IMR-90 (cell line): ENCODE measurements around the gene G3BP1. TPM values are rescaled to one million over a fixed set of nuclear protein-coding genes. Genes with fewer than 3 reads are reported as not detected.

Source experiments
- ATAC-seq: fragments of 200-7000 bp; cut with Tn5 transposase; 2 replicates; pipeline ENCODE4 v1.9.1; 2020; ENCODE audit warnings: low read depth, mild to moderate bottlenecking, moderate library complexity
- BruUV-seq: library from RNA; stranded (reverse); fragments of 400-500 nt; replicated peaks from 2 replicates; lab custom pipeline; 2021; lab: Mats Ljungman, UMichigan
- CTCF ChIA-PET: fragments of 300-600 bp; formaldehyde crosslinking; extraction: SDS; loops from one replicate; lab custom pipeline; 2021; ENCODE audit warnings: antibody characterized with exemption; lab: Yijun Ruan, JAX
- POLR2A ChIA-PET: fragments of 300-600 bp; sonication (Branson Sonifier 250); formaldehyde crosslinking; loops from one replicate; lab custom pipeline; 2022; ENCODE audit warnings: antibody characterized with exemption; ENCODE audit not compliant: unreplicated experiment; lab: Charles Lee
- DNase-seq: peaks from one replicate; pipeline ENCODE4 v3.0.0; 2013
- H2AFZ ChIP-seq: replicated peaks from 2 replicates; pipeline ENCODE3; 2013; ENCODE audit warnings: low read length, mild to moderate bottlenecking; ENCODE audit not compliant: poor library complexity
- H2AK5ac ChIP-seq: 2 replicates; pipeline ENCODE4 v1.6.1; 2013; ENCODE audit warnings: low read depth, low read length, inconsistent platforms
- H2AK9ac ChIP-seq: replicated peaks from 2 replicates; pipeline ENCODE3; 2013; ENCODE audit warnings: mild to moderate bottlenecking, low read depth, low read length, moderate library complexity; ENCODE audit not compliant: poor library complexity
- H2BK120ac ChIP-seq: 2 replicates; pipeline ENCODE4 v1.6.1; 2013; ENCODE audit warnings: low read depth, low read length, inconsistent platforms
- H2BK15ac ChIP-seq: 3 replicates; pipeline ENCODE4 v1.6.1; 2013; ENCODE audit warnings: low read depth, low read length, inconsistent platforms
- H2BK20ac ChIP-seq: 2 replicates; pipeline ENCODE4 v1.6.1; 2013; ENCODE audit warnings: low read depth, mild to moderate bottlenecking, inconsistent platforms, low read length, moderate library complexity
- H2BK5ac ChIP-seq: 2 replicates; pipeline ENCODE4 v1.6.1; 2013; ENCODE audit warnings: mild to moderate bottlenecking, low read depth, low read length, inconsistent platforms; ENCODE audit not compliant: poor library complexity, severe bottlenecking
- H3K14ac ChIP-seq: replicated peaks from 2 replicates; pipeline ENCODE4 v1.6.1; 2013; ENCODE audit warnings: low read depth, low read length, inconsistent platforms
- H3K18ac ChIP-seq: 2 replicates; pipeline ENCODE4 v1.6.1; 2013; ENCODE audit warnings: low read depth, low read length, control low read depth
- H3K23ac ChIP-seq: 2 replicates; pipeline ENCODE4 v1.6.1; 2013; ENCODE audit warnings: low read depth, low read length, inconsistent platforms
- H3K27ac ChIP-seq: 2 replicates; pipeline ENCODE4 v1.5.1; 2013; ENCODE audit warnings: mild to moderate bottlenecking, control low read depth, low read length; ENCODE audit not compliant: insufficient read depth
- H3K27me3 ChIP-seq: 2 replicates; pipeline ENCODE4 v1.6.1; 2013; ENCODE audit warnings: low read length; ENCODE audit not compliant: control insufficient read depth, insufficient read depth
- H3K36me3 ChIP-seq: 2 replicates; pipeline ENCODE4 v1.6.1; 2013; ENCODE audit warnings: low read length, mixed read lengths; ENCODE audit not compliant: control insufficient read depth, insufficient read depth
- H3K4ac ChIP-seq: 2 replicates; pipeline ENCODE4 v1.6.1; 2013; ENCODE audit warnings: low read depth, low read length, inconsistent platforms
- H3K4me1 ChIP-seq: 2 replicates; pipeline ENCODE4 v1.6.1; 2013; ENCODE audit warnings: low read length, mixed read lengths; ENCODE audit not compliant: control insufficient read depth, insufficient read depth
- H3K4me2 ChIP-seq: 2 replicates; pipeline ENCODE4 v1.6.1; 2013; ENCODE audit warnings: low read depth, mild to moderate bottlenecking, control low read depth, low read length, moderate library complexity
- H3K4me3 ChIP-seq: 2 replicates; pipeline ENCODE4 v1.5.1; 2013; ENCODE audit warnings: low read depth, mild to moderate bottlenecking, control low read depth, low read length, moderate library complexity; ENCODE audit not compliant: insufficient read depth
- H3K56ac ChIP-seq: 2 replicates; pipeline ENCODE4 v1.6.1; 2013; ENCODE audit warnings: low read length, inconsistent platforms; ENCODE audit not compliant: insufficient read depth; ENCODE audit errors: extremely low read depth
- H3K79me1 ChIP-seq, 2 experiments: 2 replicates each; pipeline ENCODE4 v1.6.1; 2013; ENCODE audit warnings: low read length in 2 of 2, inconsistent platforms in 1 of 2, low read depth in 1 of 2
- H3K9ac ChIP-seq: 2 replicates; pipeline ENCODE4 v1.6.1; 2013; ENCODE audit warnings: low read depth, low read length, control low read depth
- H3K9me1 ChIP-seq: 2 replicates; pipeline ENCODE4 v1.6.1; 2013; ENCODE audit warnings: low read length, inconsistent platforms; ENCODE audit not compliant: insufficient read depth
- H3K9me3 ChIP-seq: 2 replicates; pipeline ENCODE4 v1.6.1; 2013; ENCODE audit warnings: low read length; ENCODE audit not compliant: control insufficient read depth, insufficient read depth
- H4K20me1 ChIP-seq: 2 replicates; pipeline ENCODE4 v1.6.1; 2013; ENCODE audit warnings: low read length, inconsistent platforms; ENCODE audit not compliant: insufficient read depth
- H4K5ac ChIP-seq: 2 replicates; pipeline ENCODE4 v1.6.1; 2013; ENCODE audit warnings: mild to moderate bottlenecking, low read depth, low read length, control low read depth
- H4K8ac ChIP-seq, 2 experiments: 2 replicates each; pipeline ENCODE4 v1.6.1; 2013; ENCODE audit warnings: low read depth in 2 of 2, low read length in 2 of 2, control low read depth in 1 of 2, inconsistent platforms in 1 of 2
- H4K91ac ChIP-seq: 2 replicates; pipeline ENCODE4 v1.6.1; 2013; ENCODE audit warnings: low read depth, low read length, inconsistent platforms; ENCODE audit not compliant: insufficient read depth
- BHLHE40 ChIP-seq: fragments of 150-350 bp; IDR thresholded peaks from 2 replicates; pipeline ENCODE4 v1.6.1; 2016; ENCODE audit warnings: mild to moderate bottlenecking, low read depth, low read length
- CEBPB ChIP-seq: IDR thresholded peaks from 2 replicates; pipeline ENCODE4 v1.6.1; 2012; ENCODE audit warnings: low read depth, low read length, improper control_type of control experiment
- FOS ChIP-seq: fragments of 150-350 bp; IDR thresholded peaks from 2 replicates; pipeline ENCODE4 v1.6.1; 2016; ENCODE audit warnings: low read depth, low read length
- MAFK ChIP-seq: IDR thresholded peaks from 2 replicates; pipeline ENCODE4 v1.6.1; 2012; ENCODE audit warnings: low read depth, low read length, improper control_type of control experiment
- MAZ ChIP-seq: IDR thresholded peaks from 2 replicates; pipeline ENCODE4 v1.6.1; 2012; ENCODE audit warnings: low read depth, mild to moderate bottlenecking, low read length, improper control_type of control experiment, moderate library complexity, borderline replicate concordance
- MXI1 ChIP-seq: IDR thresholded peaks from 2 replicates; pipeline ENCODE4 v1.6.1; 2012; ENCODE audit warnings: low read depth, mild to moderate bottlenecking, low read length, moderate library complexity, borderline replicate concordance
- NFE2L2 ChIP-seq: fragments of 150-350 bp; IDR thresholded peaks from 2 replicates; pipeline ENCODE4 v1.6.1; 2016; ENCODE audit warnings: low read depth, mild to moderate bottlenecking, low read length
- POLR2A ChIP-seq: IDR thresholded peaks from 2 replicates; pipeline ENCODE4 v1.6.1; 2012; ENCODE audit warnings: mild to moderate bottlenecking, low read depth, low read length
- RAD21 ChIP-seq: IDR thresholded peaks from 2 replicates; pipeline ENCODE4 v1.6.1; 2012; ENCODE audit warnings: low read length, improper control_type of control experiment
- RCOR1 ChIP-seq: IDR thresholded peaks from 2 replicates; pipeline ENCODE4 v1.6.1; 2012; ENCODE audit warnings: mild to moderate bottlenecking, low read length, improper control_type of control experiment; ENCODE audit not compliant: insufficient replicate concordance
- RFX5 ChIP-seq: IDR thresholded peaks from 2 replicates; pipeline ENCODE4 v1.8.0; 2012; ENCODE audit warnings: low read depth, mild to moderate bottlenecking, low read length, moderate library complexity
- SMC3 ChIP-seq: fragments of 150-350 bp; IDR thresholded peaks from 2 replicates; pipeline ENCODE4 v1.6.1; 2016; ENCODE audit warnings: low read depth, mild to moderate bottlenecking, antibody characterized with exemption, low read length, moderate library complexity
- WGBS, 2 experiments: methylation state at CpG; one replicate each; pipeline versions ENCODE4 v1.1.5 to v1.1.7; 2013; ENCODE audit warnings: missing lambda C conversion rate in 2 of 2; ENCODE audit not compliant: insufficient read length in 1 of 2; ENCODE audit errors: extremely low coverage in 2 of 2; 5-methylcytosine and 5-hydroxymethylcytosine counted together
- dilution Hi-C: fragments of 300-500 bp; cut with HindIII; formaldehyde crosslinking; loops from one replicate; pipeline ENCODE4 v1.14.3; 2018; ENCODE audit warnings: low sequenced_read_pairs; ENCODE audit not compliant: unreplicated experiment
- in situ Hi-C: fragments of 300-500 bp; cut with MboI; formaldehyde crosslinking; loops from 3 replicates; pipeline ENCODE4 v1.14.3; 2019; ENCODE audit warnings: low sequenced_read_pairs, inconsistent platforms, mixed read lengths
- intact Hi-C: fragments of 100-400 bp; cut with micrococcal nuclease; formaldehyde crosslinking; loops from 2 replicates; pipeline ENCODE4 v1.10.0; 2022
- polyA plus RNA-seq, 3 experiments: library from polyadenylated mRNA; depleted of rRNA; stranded (reverse); fragments of >200 nt; gene quantifications; 2 replicates each; pipeline ENCODE4 v1.2.3, GENCODE V29; 2012; ENCODE audit warnings: low replicate concordance in 1 of 3
- total RNA-seq: library from RNA; depleted of rRNA; stranded (reverse); fragments of >200 nt; gene quantifications from 2 replicates; pipeline ENCODE4 v1.2.3, GENCODE V29; 2012
- TF ChIP-seq, protein P1 (sequence below): fragments of 150-350 bp; IDR thresholded peaks from 2 replicates; pipeline ENCODE4 v1.6.1; 2016; ENCODE audit warnings: low read depth, mild to moderate bottlenecking, low read length, moderate library complexity, borderline replicate concordance
- TF ChIP-seq, protein P2 (sequence below): fragments of 150-350 bp; IDR thresholded peaks from 2 replicates; pipeline ENCODE4 v1.6.1; 2017; ENCODE audit warnings: mild to moderate bottlenecking, antibody characterized with exemption, low read length, low read depth
- TF ChIP-seq, protein P3 (sequence below): conservative IDR thresholded peaks from 2 replicates; pipeline ENCODE4 v1.5.1; 2012; ENCODE audit warnings: mild to moderate bottlenecking, low read depth, low read length, improper control_type of control experiment

The G3BP1 gene
- total and polyA plus RNA-seq, 2 of the 4 experiments (the other 2 are of a cell fraction): 40.2 to 482 TPM

DNA sequence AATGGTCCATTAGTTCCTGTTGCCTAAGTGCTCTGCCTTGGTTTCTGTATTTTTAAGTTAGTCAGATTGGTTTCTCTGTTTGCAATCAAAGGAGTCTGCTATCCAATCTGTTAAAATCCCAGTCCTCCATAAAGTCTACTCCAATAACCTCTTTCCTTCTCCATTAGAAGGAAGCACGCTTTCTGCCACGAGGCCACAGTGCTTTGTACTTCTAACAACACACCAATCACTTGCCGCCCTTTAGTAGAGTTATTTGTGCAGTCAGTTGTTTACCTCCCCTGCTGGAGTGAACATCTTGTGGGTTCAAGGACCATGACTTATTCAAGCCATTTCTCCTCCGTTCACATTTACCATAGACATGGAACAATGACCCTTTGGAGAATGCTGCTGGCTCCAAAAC, 83.9 kb downstream of the G3BP1 start:
- no peak overlapping the region for H3K14ac ChIP-seq
- no peaks in the 10 kb centered on the region for H3K27me3 ChIP-seq
- CTCF ChIA-PET: no interaction called here
- H3K36me3 ChIP-seq: no peaks in the 10 kb centered on the region
- H4K5ac ChIP-seq: no peak overlapping the region
- H3K9me1 ChIP-seq: no peaks in the 10 kb centered on the region
- H3K56ac ChIP-seq: no peak overlapping the region
- DNase-seq: no peak
- no peak overlapping the region for H2BK5ac ChIP-seq
- TF ChIP-seq BHLHE40 (no peak), RCOR1 (no peak), SMC3 (no peak), MAFK (no peak), RFX5 (no peak), POLR2A (no peak), FOS (no peak), MXI1 (no peak), RAD21 (no peak), CEBPB (no peak), NFE2L2 (no peak), MAZ (no peak)
- TF ChIP-seq, protein P1, sequence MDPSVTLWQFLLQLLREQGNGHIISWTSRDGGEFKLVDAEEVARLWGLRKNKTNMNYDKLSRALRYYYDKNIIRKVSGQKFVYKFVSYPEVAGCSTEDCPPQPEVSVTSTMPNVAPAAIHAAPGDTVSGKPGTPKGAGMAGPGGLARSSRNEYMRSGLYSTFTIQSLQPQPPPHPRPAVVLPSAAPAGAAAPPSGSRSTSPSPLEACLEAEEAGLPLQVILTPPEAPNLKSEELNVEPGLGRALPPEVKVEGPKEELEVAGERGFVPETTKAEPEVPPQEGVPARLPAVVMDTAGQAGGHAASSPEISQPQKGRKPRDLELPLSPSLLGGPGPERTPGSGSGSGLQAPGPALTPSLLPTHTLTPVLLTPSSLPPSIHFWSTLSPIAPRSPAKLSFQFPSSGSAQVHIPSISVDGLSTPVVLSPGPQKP: no peak
- TF ChIP-seq, protein P2, sequence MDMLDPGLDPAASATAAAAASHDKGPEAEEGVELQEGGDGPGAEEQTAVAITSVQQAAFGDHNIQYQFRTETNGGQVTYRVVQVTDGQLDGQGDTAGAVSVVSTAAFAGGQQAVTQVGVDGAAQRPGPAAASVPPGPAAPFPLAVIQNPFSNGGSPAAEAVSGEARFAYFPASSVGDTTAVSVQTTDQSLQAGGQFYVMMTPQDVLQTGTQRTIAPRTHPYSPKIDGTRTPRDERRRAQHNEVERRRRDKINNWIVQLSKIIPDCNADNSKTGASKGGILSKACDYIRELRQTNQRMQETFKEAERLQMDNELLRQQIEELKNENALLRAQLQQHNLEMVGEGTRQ: no peak
- TF ChIP-seq, protein P3, sequence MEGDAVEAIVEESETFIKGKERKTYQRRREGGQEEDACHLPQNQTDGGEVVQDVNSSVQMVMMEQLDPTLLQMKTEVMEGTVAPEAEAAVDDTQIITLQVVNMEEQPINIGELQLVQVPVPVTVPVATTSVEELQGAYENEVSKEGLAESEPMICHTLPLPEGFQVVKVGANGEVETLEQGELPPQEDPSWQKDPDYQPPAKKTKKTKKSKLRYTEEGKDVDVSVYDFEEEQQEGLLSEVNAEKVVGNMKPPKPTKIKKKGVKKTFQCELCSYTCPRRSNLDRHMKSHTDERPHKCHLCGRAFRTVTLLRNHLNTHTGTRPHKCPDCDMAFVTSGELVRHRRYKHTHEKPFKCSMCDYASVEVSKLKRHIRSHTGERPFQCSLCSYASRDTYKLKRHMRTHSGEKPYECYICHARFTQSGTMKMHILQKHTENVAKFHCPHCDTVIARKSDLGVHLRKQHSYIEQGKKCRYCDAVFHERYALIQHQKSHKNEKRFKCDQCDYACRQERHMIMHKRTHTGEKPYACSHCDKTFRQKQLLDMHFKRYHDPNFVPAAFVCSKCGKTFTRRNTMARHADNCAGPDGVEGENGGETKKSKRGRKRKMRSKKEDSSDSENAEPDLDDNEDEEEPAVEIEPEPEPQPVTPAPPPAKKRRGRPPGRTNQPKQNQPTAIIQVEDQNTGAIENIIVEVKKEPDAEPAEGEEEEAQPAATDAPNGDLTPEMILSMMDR: no peak
- no peak overlapping the region for H3K4me2 ChIP-seq
- H3K9me3 ChIP-seq: no peaks in the 10 kb centered on the region
- in situ Hi-C loops (no loop called here), intact Hi-C loops (no loop called here), dilution Hi-C loops (no loop called here)
- no peak overlapping the region for H3K4me3 ChIP-seq
- no CpG with 5 or more reads among the region's 4 CpGs for WGBS, 2 experiments
- no peak overlapping the region for H2AK5ac ChIP-seq
- no TSS peak for BruUV-seq
- H3K18ac ChIP-seq: no peak overlapping the region
- H2AFZ ChIP-seq: no peak overlapping the region
- no peak overlapping the region for H4K8ac ChIP-seq
- no peaks in the 10 kb centered on the region for H4K20me1 ChIP-seq
- no peak overlapping the region for H3K27ac ChIP-seq
- no peaks in the 10 kb centered on the region for H3K79me1 ChIP-seq
- no peak overlapping the region for H2BK120ac ChIP-seq
- no peak overlapping the region for H3K23ac ChIP-seq
- H4K91ac ChIP-seq: no peak overlapping the region
- H2AK9ac ChIP-seq: no peak overlapping the region
- no peak overlapping the region for H2BK15ac ChIP-seq
- H3K9ac ChIP-seq: no peak overlapping the region
- H3K4ac ChIP-seq: no peak overlapping the region
- ATAC-seq: no peak
- POLR2A ChIA-PET: no interaction called here
- no peak overlapping the region for H2BK20ac ChIP-seq
- no peaks in the 10 kb centered on the region for H3K4me1 ChIP-seq
